SK-N-SH (cell line): ENCODE measurements around the gene PTDSS2. TPM values are rescaled to one million over a fixed set of nuclear protein-coding genes. Genes with fewer than 3 reads are reported as not detected.
A peak's percentile ranks its signal among the peaks of the same experiment; 100 is the strongest.

ENCODE experiments used
- CTCF ChIA-PET: fragments of 300-600, 350-600 bp; formaldehyde crosslinking; extraction: SDS; loops from one replicate; lab custom pipeline; 2021; lab: Yijun Ruan, JAX
- POLR2A ChIA-PET: fragments of 350-600 bp; sonication (Branson Sonifier 250); formaldehyde crosslinking; extraction: SDS; loops from one replicate; lab custom pipeline; 2020; ENCODE audit warnings: antibody characterized with exemption, inconsistent platforms; lab: Yijun Ruan, JAX
- DNase-seq: peaks from one replicate; pipeline ENCODE4 v3.0.0; 2012
- H2AFZ ChIP-seq: fragments of 200-600 bp; sonication (generic); 2 replicates; pipeline ENCODE4 v1.8.1; 2016; ENCODE audit warnings: antibody characterized with exemption, mild to moderate bottlenecking, low read depth
- H3F3A ChIP-seq: fragments of 200-600 bp; sonication (generic); replicated peaks from 2 replicates; pipeline ENCODE3; 2016; ENCODE audit warnings: antibody characterized with exemption, mild to moderate bottlenecking; ENCODE audit not compliant: insufficient read depth
- H3K27ac ChIP-seq, 2 experiments: fragments of 200-500 bp in 1 of 2; fragments of 200-600 bp in 1 of 2; sonication (Bioruptor generic) in 1 of 2; sonication (generic), shearing (Covaris generic) in 1 of 2; 2 replicates each; pipeline versions ENCODE4 v1.5.1 to v1.6.1; 2014 to 2016; ENCODE audit warnings: low read depth in 2 of 2, inconsistent platforms in 1 of 2, low read length in 1 of 2, mild to moderate bottlenecking in 1 of 2, mixed read lengths in 1 of 2
- H3K27me3 ChIP-seq: fragments of 200-600 bp; sonication (generic), shearing (Covaris generic); 2 replicates; pipeline ENCODE4 v1.6.1; 2016; ENCODE audit warnings: mixed run types; ENCODE audit not compliant: insufficient read depth
- H3K36me3 ChIP-seq, 2 experiments: fragments of 200-500 bp in 1 of 2; fragments of 200-600 bp in 1 of 2; sonication (Bioruptor generic) in 1 of 2; sonication (generic) in 1 of 2; replicated peaks in 1 of 2; 2 replicates each; pipeline versions ENCODE3 to v1.5.1; 2014 to 2016; ENCODE audit warnings: low read length in 1 of 2, mild to moderate bottlenecking in 1 of 2; ENCODE audit not compliant: insufficient read depth in 2 of 2, control insufficient read depth in 1 of 2
- H3K4me1 ChIP-seq, 2 experiments: fragments of 200-500 bp in 1 of 2; fragments of 200-600 bp in 1 of 2; sonication (Bioruptor generic) in 1 of 2; sonication (generic), shearing (Covaris generic) in 1 of 2; 2 replicates each; pipeline versions ENCODE4 v1.5.1 to v1.6.1; 2014 to 2016; ENCODE audit warnings: low read depth in 1 of 2, low read length in 1 of 2, mixed run types in 1 of 2; ENCODE audit not compliant: insufficient read depth in 2 of 2, control insufficient read depth in 1 of 2
- H3K4me2 ChIP-seq: fragments of 200-600 bp; sonication (generic), shearing (Covaris generic); 2 replicates; pipeline ENCODE4 v1.6.1; 2017; ENCODE audit warnings: mixed run types
- H3K4me3 ChIP-seq, 2 experiments: fragments of 200-500 bp in 1 of 2; fragments of 200-600 bp in 1 of 2; sonication (Bioruptor generic) in 1 of 2; sonication (generic), shearing (Covaris generic) in 1 of 2; 2 replicates each; pipeline versions ENCODE4 v1.5.1 to v1.8.1; 2014 to 2016; ENCODE audit warnings: low read depth in 2 of 2, inconsistent platforms in 1 of 2, low read length in 1 of 2, mild to moderate bottlenecking in 1 of 2, mixed read lengths in 1 of 2, moderate library complexity in 1 of 2
- H3K79me2 ChIP-seq: fragments of 200-600 bp; sonication (generic); 2 replicates; pipeline ENCODE4 v1.8.1; 2017; ENCODE audit warnings: mild to moderate bottlenecking; ENCODE audit not compliant: insufficient read depth
- H3K9ac ChIP-seq: fragments of 200-600 bp; sonication (generic); 2 replicates; pipeline ENCODE4 v1.6.1; 2017; ENCODE audit warnings: mixed run types
- H3K9me2 ChIP-seq: fragments of 200-600 bp; sonication (generic); 2 replicates; pipeline ENCODE4 v1.6.1; 2017; ENCODE audit warnings: mixed run types
- H3K9me3 ChIP-seq: fragments of 200-600 bp; sonication (generic); 2 replicates; pipeline ENCODE4 v1.6.1; 2017; ENCODE audit warnings: mixed run types, mild to moderate bottlenecking, moderate library complexity
- H4K20me1 ChIP-seq: fragments of 200-600 bp; sonication (generic); 2 replicates; pipeline ENCODE4 v1.6.1; 2017; ENCODE audit warnings: mild to moderate bottlenecking, mixed run types; ENCODE audit not compliant: insufficient read depth
- CHD2 ChIP-seq: fragments of 150-350 bp; IDR thresholded peaks from 2 replicates; pipeline ENCODE4 v1.6.1; 2018; ENCODE audit warnings: low read length; ENCODE audit not compliant: partially characterized antibody
- ELF1 ChIP-seq: IDR thresholded peaks from 2 replicates; pipeline ENCODE4 v1.4.0; 2012
- EP300 ChIP-seq, 2 experiments: IDR thresholded peaks; 2 replicates each; pipeline versions ENCODE4 v1.4.0 to v1.6.1; 2012; ENCODE audit warnings: borderline replicate concordance in 1 of 2, low read depth in 1 of 2, low read length in 1 of 2
- FOXJ3 ChIP-seq: sonication (generic); formaldehyde crosslinking; IDR thresholded peaks from 2 replicates; pipeline ENCODE4 v1.5.1; 2020; ENCODE audit warnings: mild to moderate bottlenecking, missing genetic modification reagents
- GABPA ChIP-seq: IDR thresholded peaks from 2 replicates; pipeline ENCODE4 v1.4.0; 2012; ENCODE audit warnings: low read depth, mild to moderate bottlenecking
- MEF2A ChIP-seq: IDR thresholded peaks from 2 replicates; pipeline ENCODE4 v1.4.0; 2012; ENCODE audit warnings: low read depth, borderline replicate concordance
- MXI1 ChIP-seq: IDR thresholded peaks from 2 replicates; pipeline ENCODE4 v1.6.1; 2012; ENCODE audit warnings: mild to moderate bottlenecking, low read depth, low read length, improper control_type of control experiment
- NRF1 ChIP-seq: IDR thresholded peaks from 2 replicates; pipeline ENCODE4 v1.6.1; 2012; ENCODE audit warnings: low read depth, mild to moderate bottlenecking, low read length
- POLR2AphosphoS5 ChIP-seq: IDR thresholded peaks from 2 replicates; pipeline ENCODE4 v1.6.1; 2012; ENCODE audit warnings: low read depth, low read length
- RAD21 ChIP-seq: IDR thresholded peaks from 2 replicates; pipeline ENCODE4 v1.6.1; 2012; ENCODE audit warnings: mild to moderate bottlenecking, low read length
- TAF1 ChIP-seq: IDR thresholded peaks from 2 replicates; pipeline ENCODE4 v1.6.1; 2012; ENCODE audit warnings: low read depth, mild to moderate bottlenecking, low read length, moderate library complexity, borderline replicate concordance
- WGBS: methylation state at CpG from one replicate; pipeline ENCODE4 v1.1.6; 2017; ENCODE audit warnings: low lambda C conversion rate; 5-methylcytosine and 5-hydroxymethylcytosine counted together
- polyA plus RNA-seq, 3 experiments: library from polyadenylated mRNA; depleted of rRNA; stranded (reverse); fragments of >200 nt; gene quantifications; 2 replicates each; pipeline ENCODE4 v1.2.3, GENCODE V29; 2012
- TF ChIP-seq, protein P1 (sequence below): IDR thresholded peaks from 2 replicates; pipeline ENCODE4 v1.4.0; 2012; ENCODE audit warnings: low read depth, borderline replicate concordance
- TF ChIP-seq, protein P2 (sequence below): IDR thresholded peaks from 2 replicates; pipeline ENCODE4; 2012
- TF ChIP-seq, protein P3 (sequence below): fragments of 150-350 bp; IDR thresholded peaks from 2 replicates; pipeline ENCODE4 v1.6.1; 2016; ENCODE audit warnings: mild to moderate bottlenecking, low read depth, low read length

The PTDSS2 gene
- polyA plus RNA-seq, 1 of the 3 experiments (the other 2 are of a cell fraction) = 28.6 TPM

DNA sequence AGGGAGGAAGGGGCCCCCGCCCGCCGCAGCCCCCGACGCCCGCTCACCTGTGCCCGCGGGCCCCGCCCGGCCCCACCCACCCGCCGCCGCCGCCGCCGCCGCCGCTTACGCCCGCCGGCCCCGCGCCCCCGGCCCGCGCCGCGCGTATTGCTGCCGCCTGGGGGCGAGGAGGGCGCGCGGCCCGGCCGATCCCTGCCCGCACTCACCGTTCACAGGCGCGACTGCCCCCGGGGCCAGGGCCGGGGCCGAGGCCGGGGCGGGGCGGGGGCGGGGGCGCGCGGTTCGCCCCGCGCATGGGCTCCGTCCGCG, 85.1 kb downstream of the PTDSS2 start (continued):
- TF ChIP-seq, protein P1, sequence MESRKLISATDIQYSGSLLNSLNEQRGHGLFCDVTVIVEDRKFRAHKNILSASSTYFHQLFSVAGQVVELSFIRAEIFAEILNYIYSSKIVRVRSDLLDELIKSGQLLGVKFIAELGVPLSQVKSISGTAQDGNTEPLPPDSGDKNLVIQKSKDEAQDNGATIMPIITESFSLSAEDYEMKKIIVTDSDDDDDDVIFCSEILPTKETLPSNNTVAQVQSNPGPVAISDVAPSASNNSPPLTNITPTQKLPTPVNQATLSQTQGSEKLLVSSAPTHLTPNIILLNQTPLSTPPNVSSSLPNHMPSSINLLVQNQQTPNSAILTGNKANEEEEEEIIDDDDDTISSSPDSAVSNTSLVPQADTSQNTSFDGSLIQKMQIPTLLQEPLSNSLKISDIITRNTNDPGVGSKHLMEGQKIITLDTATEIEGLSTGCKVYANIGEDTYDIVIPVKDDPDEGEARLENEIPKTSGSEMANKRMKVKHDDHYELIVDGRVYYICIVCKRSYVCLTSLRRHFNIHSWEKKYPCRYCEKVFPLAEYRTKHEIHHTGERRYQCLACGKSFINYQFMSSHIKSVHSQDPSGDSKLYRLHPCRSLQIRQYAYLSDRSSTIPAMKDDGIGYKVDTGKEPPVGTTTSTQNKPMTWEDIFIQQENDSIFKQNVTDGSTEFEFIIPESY = no peak
- no peak for TF ChIP-seq RAD21
- TF ChIP-seq, all 33 proteins: peak for 0

DNA sequence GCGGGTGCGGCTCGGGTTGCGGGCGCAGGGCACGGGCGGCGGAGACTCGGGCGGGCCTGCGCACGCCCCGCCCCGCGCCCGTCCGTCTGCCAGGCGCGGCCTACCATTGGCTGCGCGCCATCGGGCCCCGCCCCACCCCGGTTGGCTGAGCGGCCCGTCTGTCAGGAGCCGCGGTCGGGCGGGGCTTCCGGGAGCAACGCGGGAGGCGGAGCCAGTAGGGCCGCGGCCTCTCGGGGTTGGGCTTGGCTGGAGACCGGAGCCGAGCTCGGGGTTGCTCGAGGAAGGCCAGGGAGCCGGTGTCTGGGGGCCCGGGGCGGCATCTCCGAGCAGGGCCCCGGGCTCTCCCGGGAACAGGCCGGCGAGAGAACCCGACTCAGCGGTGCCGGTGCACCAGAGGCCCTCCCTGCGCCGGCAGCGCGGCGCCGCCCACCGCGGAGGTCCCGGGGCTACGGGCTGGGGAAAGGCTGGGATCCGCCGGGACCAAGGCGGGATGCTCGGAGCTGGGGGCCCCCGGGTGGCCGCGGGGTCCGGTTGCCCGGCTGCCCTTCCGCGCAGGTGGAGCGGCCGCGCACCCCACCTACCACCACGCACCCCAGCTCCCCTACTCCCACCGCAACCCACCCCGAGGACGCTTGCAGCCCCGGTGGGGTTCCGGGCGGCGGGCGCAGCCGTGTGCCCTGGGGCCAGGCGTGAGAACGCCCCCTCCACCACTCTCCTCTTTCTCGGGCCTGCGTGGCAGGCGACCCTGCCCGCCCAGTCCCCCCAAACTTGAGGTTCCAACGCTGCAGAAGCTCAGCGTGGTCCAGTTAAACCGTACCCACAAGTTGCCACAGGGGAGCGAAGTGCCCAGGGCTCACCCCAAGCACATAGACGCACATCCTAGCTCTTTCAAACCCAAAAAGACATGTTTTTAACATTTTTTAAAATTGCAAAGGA, 85.7 kb downstream of the PTDSS2 start, which contains the start of gene HRAS:
TSS of gene HRAS (minus strand) at position 58 of the 936 bp plus-strand sequence.
- Histone ChIP-seq H3F3A (no peaks in the 10 kb centered on the region), H3K9ac (peak within 1 kb of the TSS; percentile 79), H3K36me3 (peaks cover 0 to 27% of the 10 kb centered on the region in 2 experiments), H3K4me1 (peaks cover 0 to 12% of the 10 kb centered on the region in 2 experiments; a peak in 1 of 4 replicates), H4K20me1 (peaks cover 10% of the 10 kb centered on the region; the same call in 1 of the 2 replicates), H3K27ac (peak within 1 kb of the TSS; percentile 45 to 89; a peak in 3 of 4 replicates), H3K4me2 (peak within 1 kb of the TSS; percentile 99), H2AFZ (peak within 1 kb of the TSS; percentile 2; the same call in 1 of the 2 replicates), H3K9me3 (no peaks in the 10 kb centered on the region), H3K4me3 (peak within 1 kb of the TSS; percentile 88 to 92), H3K79me2 (peaks cover 15% of the 10 kb centered on the region), H3K27me3 (no peaks in the 10 kb centered on the region), H3K9me2 (no peaks in the 10 kb centered on the region)
- DNase-seq = peak; percentile 100
- POLR2A ChIA-PET = interaction anchor here (1.2 kb wide), 1 partner anchor 19 kb away, joined by 4 read pairs; no protein-coding TSS in a partner anchor
- peak; percentile 76 for TF ChIP-seq NRF1
- TF ChIP-seq GABPA = peak; percentile 78
- no peak for TF ChIP-seq MXI1
- TF ChIP-seq, protein P2, sequence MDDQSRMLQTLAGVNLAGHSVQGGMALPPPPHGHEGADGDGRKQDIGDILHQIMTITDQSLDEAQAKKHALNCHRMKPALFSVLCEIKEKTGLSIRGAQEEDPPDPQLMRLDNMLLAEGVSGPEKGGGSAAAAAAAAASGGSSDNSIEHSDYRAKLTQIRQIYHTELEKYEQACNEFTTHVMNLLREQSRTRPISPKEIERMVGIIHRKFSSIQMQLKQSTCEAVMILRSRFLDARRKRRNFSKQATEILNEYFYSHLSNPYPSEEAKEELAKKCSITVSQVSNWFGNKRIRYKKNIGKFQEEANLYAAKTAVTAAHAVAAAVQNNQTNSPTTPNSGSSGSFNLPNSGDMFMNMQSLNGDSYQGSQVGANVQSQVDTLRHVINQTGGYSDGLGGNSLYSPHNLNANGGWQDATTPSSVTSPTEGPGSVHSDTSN = peak; percentile 99
- TF ChIP-seq TAF1 = peak; percentile 80
- TF ChIP-seq, protein P3, sequence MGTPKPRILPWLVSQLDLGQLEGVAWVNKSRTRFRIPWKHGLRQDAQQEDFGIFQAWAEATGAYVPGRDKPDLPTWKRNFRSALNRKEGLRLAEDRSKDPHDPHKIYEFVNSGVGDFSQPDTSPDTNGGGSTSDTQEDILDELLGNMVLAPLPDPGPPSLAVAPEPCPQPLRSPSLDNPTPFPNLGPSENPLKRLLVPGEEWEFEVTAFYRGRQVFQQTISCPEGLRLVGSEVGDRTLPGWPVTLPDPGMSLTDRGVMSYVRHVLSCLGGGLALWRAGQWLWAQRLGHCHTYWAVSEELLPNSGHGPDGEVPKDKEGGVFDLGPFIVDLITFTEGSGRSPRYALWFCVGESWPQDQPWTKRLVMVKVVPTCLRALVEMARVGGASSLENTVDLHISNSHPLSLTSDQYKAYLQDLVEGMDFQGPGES = peak; percentile 84
- TF ChIP-seq CHD2 = peak; percentile 65
- TF ChIP-seq EP300 (IDR thresholded peaks at IDR 0.05; ENCODE audit: borderline replicate concordance in 1 of 2, low read depth in 1 of 2, low read length in 1 of 2) = no peak
- peak; percentile 64; the same call in 1 of the 2 replicates for TF ChIP-seq ELF1
- TF ChIP-seq MEF2A = no peak
- TF ChIP-seq FOXJ3 (CRISPR knock-in tag) = 0 out of 2 replicates have a peak, but pooled peaks have one; percentile 17
- peak; percentile 90 for TF ChIP-seq POLR2AphosphoS5
- 12% methylated on average over 29 of the region's 97 CpGs for WGBS
- CTCF ChIA-PET = interaction anchor here (0.7 to 1.6 kb wide), 7 partner anchors 9 to 127 kb away, joined by 3 to 12 read pairs (median 3); no protein-coding TSS in a partner anchor
